H9 (cell line): ENCODE measurements around the gene HNRNPH2. TPM values are rescaled to one million over a fixed set of nuclear protein-coding genes. Genes with fewer than 3 reads are reported as not detected.

Experiments
- DNase-seq: peaks from one replicate; pipeline ENCODE4 v3.0.0-alpha.2; 2017
- H2AFZ ChIP-seq: one replicate; pipeline ENCODE4 v1.6.1; 2013; ENCODE audit warnings: mild to moderate bottlenecking, low read length, control low read depth, moderate library complexity
- H2AK5ac ChIP-seq: 2 replicates; pipeline ENCODE4 v1.6.1; 2013; ENCODE audit warnings: low read length, control low read depth, mixed read lengths; ENCODE audit not compliant: insufficient read length
- H2BK120ac ChIP-seq: one replicate; pipeline ENCODE4 v1.6.1; 2013; ENCODE audit warnings: low read depth, mild to moderate bottlenecking, low read length, control low read depth, inconsistent platforms; ENCODE audit not compliant: poor library complexity, severe bottlenecking
- H2BK12ac ChIP-seq: 2 replicates; pipeline ENCODE4 v1.6.1; 2013; ENCODE audit warnings: low read length, control low read depth, mixed read lengths, low read depth; ENCODE audit not compliant: insufficient read length
- H2BK15ac ChIP-seq: 2 replicates; pipeline ENCODE4 v1.6.1; 2013; ENCODE audit warnings: low read depth, low read length, control low read depth
- H2BK20ac ChIP-seq: one replicate; pipeline ENCODE4 v1.6.1; 2013; ENCODE audit warnings: low read depth, mild to moderate bottlenecking, low read length, control low read depth, inconsistent platforms; ENCODE audit not compliant: poor library complexity, severe bottlenecking
- H2BK5ac ChIP-seq: 2 replicates; pipeline ENCODE4 v1.6.1; 2013; ENCODE audit warnings: low read length, control low read depth, mixed read lengths; ENCODE audit not compliant: insufficient read length
- H3K14ac ChIP-seq: 2 replicates; pipeline ENCODE4 v1.6.1; 2013; ENCODE audit warnings: low read length, control low read depth; ENCODE audit not compliant: insufficient read depth
- H3K18ac ChIP-seq: 2 replicates; pipeline ENCODE4 v1.6.1; 2013; ENCODE audit warnings: low read depth, mild to moderate bottlenecking, mixed read lengths, low read length, control low read depth; ENCODE audit not compliant: insufficient read length
- H3K23ac ChIP-seq: 2 replicates; pipeline ENCODE4 v1.6.1; 2013; ENCODE audit warnings: low read length, control low read depth, mixed read lengths, low read depth; ENCODE audit not compliant: insufficient read length
- H3K23me2 ChIP-seq: 2 replicates; pipeline ENCODE4 v1.6.1; 2013; ENCODE audit warnings: low read depth, mild to moderate bottlenecking, mixed read lengths, low read length, control low read depth; ENCODE audit not compliant: insufficient read length, poor library complexity, severe bottlenecking
- H3K27ac ChIP-seq: 2 replicates; pipeline ENCODE4 v1.5.1; 2013; ENCODE audit warnings: low read length, control low read depth, mixed read lengths, low read depth; ENCODE audit not compliant: insufficient read length
- H3K27me3 ChIP-seq: 2 replicates; pipeline ENCODE4 v1.6.1; 2013; ENCODE audit warnings: low read length, control low read depth, inconsistent platforms; ENCODE audit not compliant: insufficient read depth
- H3K4ac ChIP-seq: 2 replicates; pipeline ENCODE4 v1.6.1; 2013; ENCODE audit warnings: low read depth, mild to moderate bottlenecking, control low read depth, inconsistent platforms, low read length, moderate library complexity
- H3K4me1 ChIP-seq: 2 replicates; pipeline ENCODE4 v1.6.1; 2013; ENCODE audit warnings: low read length, control low read depth, inconsistent platforms; ENCODE audit not compliant: insufficient read depth
- H3K4me2 ChIP-seq: 2 replicates; pipeline ENCODE4 v1.6.1; 2013; ENCODE audit warnings: low read length, control low read depth, mixed read lengths; ENCODE audit not compliant: insufficient read length, insufficient read depth
- H3K56ac ChIP-seq: 2 replicates; pipeline ENCODE4 v1.6.1; 2013; ENCODE audit warnings: low read depth, mild to moderate bottlenecking, mixed read lengths, low read length, control low read depth; ENCODE audit not compliant: insufficient read length
- H3K79me1 ChIP-seq: 2 replicates; pipeline ENCODE4 v1.6.1; 2013; ENCODE audit warnings: low read depth, mild to moderate bottlenecking, moderate library complexity, low read length, control low read depth, inconsistent platforms; ENCODE audit not compliant: insufficient read depth, poor library complexity, severe bottlenecking
- H3K79me2 ChIP-seq: 2 replicates; pipeline ENCODE4 v1.6.1; 2013; ENCODE audit warnings: low read length, control low read depth, inconsistent platforms; ENCODE audit not compliant: insufficient read depth
- H3K9ac ChIP-seq: 2 replicates; pipeline ENCODE4 v1.6.1; 2013; ENCODE audit warnings: low read length, control low read depth, mixed read lengths; ENCODE audit not compliant: insufficient read length; ENCODE audit errors: extremely low read depth
- H3K9me3 ChIP-seq: one replicate; pipeline ENCODE4 v1.6.1; 2013; ENCODE audit warnings: low read depth, low read length, inconsistent platforms; ENCODE audit not compliant: control insufficient read depth
- H3T11ph ChIP-seq: one replicate; pipeline ENCODE4 v1.6.1; 2013; ENCODE audit warnings: mild to moderate bottlenecking, low read length, control low read depth, inconsistent platforms
- H4K20me1 ChIP-seq: one replicate; pipeline ENCODE4 v1.6.1; 2013; ENCODE audit not compliant: control insufficient read depth, insufficient read length, insufficient read depth
- H4K5ac ChIP-seq: 2 replicates; pipeline ENCODE4 v1.6.1; 2013; ENCODE audit warnings: low read depth, mild to moderate bottlenecking, mixed read lengths, low read length, control low read depth; ENCODE audit not compliant: insufficient read length
- H4K8ac ChIP-seq: replicated peaks from 2 replicates; pipeline ENCODE4 v1.6.1; 2013; ENCODE audit warnings: low read length, control low read depth, mixed read lengths, low read depth; ENCODE audit not compliant: insufficient read length
- H4K91ac ChIP-seq: 2 replicates; pipeline ENCODE4 v1.6.1; 2013; ENCODE audit warnings: low read depth, mild to moderate bottlenecking, moderate library complexity, mixed read lengths, low read length, control low read depth; ENCODE audit not compliant: insufficient read length
- H3K27ac Mint-ChIP-seq, 3 experiments: 2 replicates in 2 of 3; 3 replicates in 1 of 3; pipeline ENCODE4 v1.8.0; 2020 to 2021; ENCODE audit warnings: mixed read lengths in 3 of 3, mild to moderate bottlenecking in 1 of 3, moderate library complexity in 1 of 3
- H3K27me3 Mint-ChIP-seq: 2 replicates; pipeline ENCODE4 v1.8.0; 2021; ENCODE audit warnings: low read depth, mild to moderate bottlenecking, moderate library complexity, mixed read lengths
- H3K36me3 Mint-ChIP-seq, 3 experiments: 2 replicates in 2 of 3; 3 replicates in 1 of 3; pipeline ENCODE4 v1.8.0; 2020 to 2021; ENCODE audit warnings: low read depth in 3 of 3, mixed read lengths in 3 of 3; ENCODE audit not compliant: insufficient read depth in 1 of 3
- H3K4me1 Mint-ChIP-seq, 2 experiments: 2 replicates each; pipeline ENCODE4 v1.8.0; 2020; ENCODE audit warnings: mixed read lengths in 2 of 2
- H3K4me3 Mint-ChIP-seq, 2 experiments: 2 replicates in 1 of 2; 3 replicates in 1 of 2; pipeline ENCODE4 v1.8.0; 2020 to 2021; ENCODE audit warnings: mild to moderate bottlenecking in 2 of 2, mixed read lengths in 2 of 2, moderate library complexity in 1 of 2
- H3K9me3 Mint-ChIP-seq, 2 experiments: 2 replicates in 1 of 2; 3 replicates in 1 of 2; pipeline ENCODE4 v1.8.0; 2020; ENCODE audit warnings: mild to moderate bottlenecking in 2 of 2, mixed read lengths in 2 of 2, moderate library complexity in 1 of 2
- WGBS: extraction: QIAGEN DNeasy Blood & Tissue Kit; methylation state at CpG from one replicate; pipeline ENCODE4 v1.1.7; 2013; ENCODE audit warnings: missing lambda C conversion rate, low lambda C conversion rate, mixed read lengths; ENCODE audit not compliant: insufficient read length; ENCODE audit errors: extremely low coverage; 5-methylcytosine and 5-hydroxymethylcytosine counted together
- total RNA-seq: library from RNA; stranded (reverse); gene quantifications from 2 replicates; pipeline ENCODE4 v1.2.1, GENCODE V29; 2021
- TF ChIP-seq, protein P1 (sequence below): fragments of 200-600 bp; sonication (generic); conservative IDR thresholded peaks from 3 replicates; pipeline ENCODE4 v1.8.0; 2021; ENCODE audit warnings: antibody characterized with exemption, mild to moderate bottlenecking

Gene HNRNPH2
- total RNA-seq, 1 experiment from 2014 or later, result 60.2 TPM

DNA sequence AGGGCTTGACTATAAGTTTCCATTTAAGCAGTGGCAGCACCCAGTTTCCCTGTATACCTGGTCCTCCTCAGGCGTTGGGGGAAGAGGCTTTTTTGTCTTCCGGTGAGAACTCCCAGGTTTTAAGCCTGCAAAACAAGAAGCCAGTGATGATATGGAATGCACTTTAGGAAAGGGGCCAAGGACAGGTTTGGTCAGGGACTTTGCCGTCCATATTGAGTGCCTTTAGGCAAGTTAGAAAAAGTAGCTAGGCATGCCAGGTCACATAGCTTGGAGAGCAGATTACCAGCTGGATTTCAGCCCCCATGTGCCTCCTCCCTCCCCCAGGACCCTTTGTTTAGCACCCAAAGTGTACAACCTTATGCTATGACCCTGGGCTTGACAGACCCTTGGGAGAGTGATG lies 45.9 kb upstream of the HNRNPH2 start:
- peaks cover 67 to 77% of the 10 kb centered on the region in 2 experiments for H3K9me3 Mint-ChIP-seq
- H3K79me1 ChIP-seq, result no peaks in the 10 kb centered on the region

More for the DNA sequence above, 45.9 kb upstream of the HNRNPH2 start:
- H3K27ac ChIP-seq, result no peak overlapping the region
- peaks cover 58% of the 10 kb centered on the region for H3K9me3 ChIP-seq
- TF ChIP-seq, protein P1, sequence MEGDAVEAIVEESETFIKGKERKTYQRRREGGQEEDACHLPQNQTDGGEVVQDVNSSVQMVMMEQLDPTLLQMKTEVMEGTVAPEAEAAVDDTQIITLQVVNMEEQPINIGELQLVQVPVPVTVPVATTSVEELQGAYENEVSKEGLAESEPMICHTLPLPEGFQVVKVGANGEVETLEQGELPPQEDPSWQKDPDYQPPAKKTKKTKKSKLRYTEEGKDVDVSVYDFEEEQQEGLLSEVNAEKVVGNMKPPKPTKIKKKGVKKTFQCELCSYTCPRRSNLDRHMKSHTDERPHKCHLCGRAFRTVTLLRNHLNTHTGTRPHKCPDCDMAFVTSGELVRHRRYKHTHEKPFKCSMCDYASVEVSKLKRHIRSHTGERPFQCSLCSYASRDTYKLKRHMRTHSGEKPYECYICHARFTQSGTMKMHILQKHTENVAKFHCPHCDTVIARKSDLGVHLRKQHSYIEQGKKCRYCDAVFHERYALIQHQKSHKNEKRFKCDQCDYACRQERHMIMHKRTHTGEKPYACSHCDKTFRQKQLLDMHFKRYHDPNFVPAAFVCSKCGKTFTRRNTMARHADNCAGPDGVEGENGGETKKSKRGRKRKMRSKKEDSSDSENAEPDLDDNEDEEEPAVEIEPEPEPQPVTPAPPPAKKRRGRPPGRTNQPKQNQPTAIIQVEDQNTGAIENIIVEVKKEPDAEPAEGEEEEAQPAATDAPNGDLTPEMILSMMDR, result no peak
- H3K23ac ChIP-seq, result no peak overlapping the region
- no peaks in the 10 kb centered on the region for H3K23me2 ChIP-seq
- no peak overlapping the region for H2BK120ac ChIP-seq
- H3K27me3 ChIP-seq, result no peaks in the 10 kb centered on the region
- H3K4me2 ChIP-seq, result no peak overlapping the region
- H2AFZ ChIP-seq, result no peak overlapping the region
- no peaks in the 10 kb centered on the region for H4K20me1 ChIP-seq
- H2BK5ac ChIP-seq, result no peak overlapping the region
- Mint-ChIP-seq H3K4me1 (no peaks in the 10 kb centered on the region), H3K27me3 (peaks cover 5% of the 10 kb centered on the region; the same call in 1 of the 2 replicates), H3K4me3 (no peak overlapping the region), H3K27ac (no peak overlapping the region), H3K36me3 (peaks cover 0 to 4% (median 0%) of the 10 kb centered on the region in 3 experiments; a peak in 2 of 7 replicates)
- no peak overlapping the region for H3K9ac ChIP-seq
- H4K91ac ChIP-seq, result no peak overlapping the region
- no peak overlapping the region for H4K5ac ChIP-seq
- H3K56ac ChIP-seq, result no peak overlapping the region
- no peak overlapping the region for H2BK12ac ChIP-seq
- no CpG with 5 or more reads among the region's 3 CpGs for WGBS
- H4K8ac ChIP-seq, result no peak overlapping the region
- no peak overlapping the region for H3K4ac ChIP-seq
- no peak overlapping the region for H3K14ac ChIP-seq
- H2AK5ac ChIP-seq, result no peak overlapping the region
- H3T11ph ChIP-seq, result no peak overlapping the region
- no peak overlapping the region for H3K18ac ChIP-seq
- DNase-seq, result no peak
- no peaks in the 10 kb centered on the region; the same call in 1 of the 2 replicates for H3K4me1 ChIP-seq
- no peak overlapping the region for H2BK20ac ChIP-seq
- H3K79me2 ChIP-seq, result no peaks in the 10 kb centered on the region
- no peak overlapping the region for H2BK15ac ChIP-seq
